GM12892 (cell line): Measurements from ENCODE around the gene SIK3.

ENCODE experiments used
- POLR2A ChIP-seq: IDR thresholded peaks from 2 replicates; pipeline ENCODE4 v1.6.1; 2011; ENCODE audit warnings: low read depth, low read length, control low read depth
- POLR2AphosphoS5 ChIP-seq: IDR thresholded peaks from 2 replicates; pipeline ENCODE4 v1.6.1; 2011; ENCODE audit warnings: low read depth, low read length, control low read depth

GRCh38 chr11:116862185-116862584 is 236.0 kb downstream of the SIK3 start:
- no peak for TF ChIP-seq POLR2AphosphoS5
- TF ChIP-seq POLR2A = no peak
